TTC549 (cell line): Measurements from ENCODE around the gene C16orf89.

Source experiments
- FAIRE-seq: peaks from 2 replicates; lab custom pipeline; 2012; peaks lifted over from hg19 to GRCh38; lab: Jason Lieb, UNC

The C16orf89 gene

GRCh38 chr16:5028950-5029475, 36.7 kb downstream of the C16orf89 start:
- FAIRE-seq = no peak

- no peak for FAIRE-seq
Observed at GRCh38 chr16:5027575-5028235, 38.1 kb downstream of the C16orf89 start.

GRCh38 chr16:5027086-5027485, 38.7 kb downstream of the C16orf89 start:
- FAIRE-seq = no peak

GRCh38 chr16:5026664-5027063, 39.1 kb downstream of the C16orf89 start:
- FAIRE-seq = no peak

- no peak for FAIRE-seq
Observed at GRCh38 chr16:5025171-5025632, 40.6 kb downstream of the C16orf89 start.

- FAIRE-seq = no peak
Observed at GRCh38 chr16:5024632-5025031, 41.1 kb downstream of the C16orf89 start.

- no peak for FAIRE-seq
Observed at GRCh38 chr16:5022521-5022920, 43.2 kb downstream of the C16orf89 start.

GRCh38 chr16:5020551-5020950, 45.2 kb downstream of the C16orf89 start:
- FAIRE-seq = no peak

- FAIRE-seq = no peak
Observed at GRCh38 chr16:5019775-5020174, 46.0 kb downstream of the C16orf89 start.

GRCh38 chr16:5018793-5019192, 47.0 kb downstream of the C16orf89 start:
- FAIRE-seq = no peak

GRCh38 chr16:5017678-5017969, 48.1 kb downstream of the C16orf89 start:
- no peak for FAIRE-seq

- FAIRE-seq = no peak
Observed at GRCh38 chr16:5016967-5017677, 48.6 kb downstream of the C16orf89 start.

- FAIRE-seq = no peak
Observed at GRCh38 chr16:5015887-5016286, 49.9 kb downstream of the C16orf89 start.

- no peak for FAIRE-seq
Observed at GRCh38 chr16:5015351-5015750, 50.4 kb downstream of the C16orf89 start.

- FAIRE-seq = no peak
Observed at GRCh38 chr16:5012887-5013286, 52.9 kb downstream of the C16orf89 start.

- no peak for FAIRE-seq
Observed at GRCh38 chr16:5011637-5012036, 54.1 kb downstream of the C16orf89 start.

GRCh38 chr16:5010576-5011329, 55.0 kb downstream of the C16orf89 start:
- no peak for FAIRE-seq

GRCh38 chr16:5008311-5008731, 57.4 kb downstream of the C16orf89 start:
- FAIRE-seq = no peak

GRCh38 chr16:5007256-5007655, 58.5 kb downstream of the C16orf89 start:
- no peak for FAIRE-seq

GRCh38 chr16:5006348-5007193, 59.2 kb downstream of the C16orf89 start:
- FAIRE-seq = no peak

GRCh38 chr16:5005916-5006315, 59.8 kb downstream of the C16orf89 start:
- no peak for FAIRE-seq

GRCh38 chr16:5004311-5004710, 61.4 kb downstream of the C16orf89 start:
- no peak for FAIRE-seq
